ENCODE data around the gene CLDN14. TPM values are rescaled to one million over a fixed set of nuclear protein-coding genes. Genes with fewer than 3 reads are reported as not detected.

The CLDN14 gene
- total RNA-seq, 1 experiment from 2014 or later = not detected

- H3K36me3 Mint-ChIP-seq (ENCODE audit: insufficient read depth in 1 of 3, low read depth in 3 of 3) = no peaks in the 10 kb centered on the region
- Histone ChIP-seq H2BK120ac (ENCODE audit: low read depth, low read length, poor library complexity, severe bottlenecking) (no peak overlapping the region), H3K56ac (ENCODE audit: insufficient read length, low read depth, low read length) (no peak overlapping the region), H4K91ac (ENCODE audit: insufficient read length, low read depth, low read length) (no peak overlapping the region), H3K9ac (ENCODE audit: extremely low read depth, insufficient read length, low read length) (no peak overlapping the region), H3K27ac (ENCODE audit: insufficient read length, low read depth, low read length) (no peak overlapping the region), H3K79me1 (ENCODE audit: insufficient read depth, low read depth, low read length, poor library complexity, severe bottlenecking) (no peaks in the 10 kb centered on the region), H2BK15ac (ENCODE audit: low read depth, low read length) (no peak overlapping the region), H3K4me2 (ENCODE audit: insufficient read depth, insufficient read length, low read length) (no peak overlapping the region), H3K18ac (ENCODE audit: insufficient read length, low read depth, low read length) (no peak overlapping the region), H3T11ph (ENCODE audit: low read length) (no peak overlapping the region), H3K79me2 (ENCODE audit: insufficient read depth, low read length) (no peaks in the 10 kb centered on the region), H3K14ac (ENCODE audit: insufficient read depth, low read length) (no peak overlapping the region), H2AK5ac (ENCODE audit: insufficient read length, low read length) (no peak overlapping the region), H3K27me3 (ENCODE audit: insufficient read depth, low read length) (no peaks in the 10 kb centered on the region), H2AFZ (ENCODE audit: low read length) (no peak overlapping the region), H3K4me1 (ENCODE audit: insufficient read depth, low read length) (no peaks in the 10 kb centered on the region), H2BK20ac (ENCODE audit: low read depth, low read length, poor library complexity, severe bottlenecking) (no peak overlapping the region), H4K5ac (ENCODE audit: insufficient read length, low read depth, low read length) (no peak overlapping the region), H3K23ac (ENCODE audit: insufficient read length, low read depth, low read length) (no peak overlapping the region), H2BK12ac (ENCODE audit: insufficient read length, low read depth, low read length) (no peak overlapping the region), H3K9me3 (ENCODE audit: control insufficient read depth, low read depth, low read length) (no peaks in the 10 kb centered on the region), H3K4ac (ENCODE audit: low read depth, low read length) (no peak overlapping the region), H4K8ac (replicated peaks; ENCODE audit: insufficient read length, low read depth, low read length) (no peak overlapping the region), H3K23me2 (ENCODE audit: insufficient read length, low read depth, low read length, poor library complexity, severe bottlenecking) (no peaks in the 10 kb centered on the region), H2BK5ac (ENCODE audit: insufficient read length, low read length) (no peak overlapping the region), H4K20me1 (ENCODE audit: control insufficient read depth, insufficient read depth, insufficient read length) (no peaks in the 10 kb centered on the region)
- no peak overlapping the region for H3K4me3 Mint-ChIP-seq
- no peak for DNase-seq
- WGBS (ENCODE audit: extremely low coverage, insufficient read length, low lambda C conversion rate) = no CpG with 5 or more reads among the region's 10 CpGs
- no peaks in the 10 kb centered on the region for H3K9me3 Mint-ChIP-seq
- no peak overlapping the region for H3K27ac Mint-ChIP-seq
- no peak for TF ChIP-seq CTCF (conservative IDR thresholded peaks at IDR 0.05)
- peaks cover 3% of the 10 kb centered on the region; the same call in 1 of the 2 replicates for H3K27me3 Mint-ChIP-seq (ENCODE audit: low read depth)
- H3K4me1 Mint-ChIP-seq = peaks cover 5 to 6% of the 10 kb centered on the region in 2 experiments
Measured at GRCh38 chr21:36483095-36483494, 3.2 kb upstream of the CLDN14 start.

Data from H9 (cell line).